BJ (cell line): ENCODE data around the gene CHCT1. TPM values are rescaled to one million over a fixed set of nuclear protein-coding genes. Genes with fewer than 3 reads are reported as not detected.

Experiments used
- CTCF ChIA-PET: fragments of 350-600 bp; formaldehyde crosslinking; extraction: SDS; loops from one replicate; lab custom pipeline; 2021; ENCODE audit warnings: antibody characterized with exemption, inconsistent platforms; lab: Yijun Ruan, JAX
- POLR2A ChIA-PET: fragments of 300-600 bp; sonication (Branson Sonifier 250); formaldehyde crosslinking; extraction: SDS; loops from one replicate; lab custom pipeline; 2021; ENCODE audit warnings: antibody characterized with exemption; lab: Charles Lee
- DNase-seq: peaks from one replicate; pipeline ENCODE4 v3.0.0-alpha.2; 2011; ENCODE audit warnings: low read depth
- H3K27me3 ChIP-seq: 2 replicates; pipeline ENCODE4 v1.6.0; 2011; ENCODE audit warnings: low read length; ENCODE audit not compliant: control insufficient read depth, insufficient read depth
- H3K36me3 ChIP-seq: 2 replicates; pipeline ENCODE4 v1.5.1; 2011; ENCODE audit warnings: low read length; ENCODE audit not compliant: control insufficient read depth, insufficient read depth
- H3K4me3 ChIP-seq: 2 replicates; pipeline ENCODE4 v1.5.1; 2011; ENCODE audit warnings: low read depth, mild to moderate bottlenecking, control low read depth, low read length
- polyA plus RNA-seq: library from polyadenylated mRNA; depleted of rRNA; stranded (reverse); fragments of >200 nt; gene quantifications from 2 replicates; pipeline ENCODE4 v1.2.3, GENCODE V29; 2011
- TF ChIP-seq, protein P1 (sequence below): IDR thresholded peaks from 2 replicates; pipeline ENCODE4 v1.5.1; 2011; ENCODE audit warnings: low read depth, mild to moderate bottlenecking, control low read depth, inconsistent platforms, low read length, moderate library complexity; ENCODE audit not compliant: insufficient read depth

Gene CHCT1
- polyA plus RNA-seq, 1 experiment = not detected

DNA sequence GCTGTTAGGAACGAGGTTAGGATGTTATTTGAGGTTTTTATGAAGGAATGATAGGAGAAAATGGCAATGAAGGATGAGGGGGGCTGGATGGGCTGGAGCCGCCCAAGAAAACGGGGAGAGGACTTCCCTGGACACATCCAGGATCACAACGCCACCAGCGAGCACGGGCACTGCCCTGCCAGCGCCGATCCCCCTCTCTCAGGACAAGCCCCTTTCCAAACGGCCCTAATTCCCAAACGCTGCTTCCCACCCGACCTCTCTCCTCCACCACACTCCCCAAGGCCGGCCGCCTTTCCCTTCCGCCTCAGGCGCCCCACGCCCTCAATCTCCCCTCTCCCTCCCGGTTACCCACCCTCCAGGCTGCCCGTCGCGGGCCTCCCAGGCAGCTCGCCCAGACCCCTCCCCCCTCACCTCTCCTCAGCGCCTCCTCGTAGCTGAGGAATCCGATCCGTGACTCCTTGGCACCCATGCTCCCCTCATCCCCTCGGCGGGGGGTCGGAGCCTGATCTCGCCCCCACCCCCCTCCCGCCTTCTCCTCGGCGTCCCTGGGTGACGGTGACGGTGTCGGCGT is 30.7 kb upstream of the CHCT1 start:
- no peak for DNase-seq
- TF ChIP-seq, protein P1, sequence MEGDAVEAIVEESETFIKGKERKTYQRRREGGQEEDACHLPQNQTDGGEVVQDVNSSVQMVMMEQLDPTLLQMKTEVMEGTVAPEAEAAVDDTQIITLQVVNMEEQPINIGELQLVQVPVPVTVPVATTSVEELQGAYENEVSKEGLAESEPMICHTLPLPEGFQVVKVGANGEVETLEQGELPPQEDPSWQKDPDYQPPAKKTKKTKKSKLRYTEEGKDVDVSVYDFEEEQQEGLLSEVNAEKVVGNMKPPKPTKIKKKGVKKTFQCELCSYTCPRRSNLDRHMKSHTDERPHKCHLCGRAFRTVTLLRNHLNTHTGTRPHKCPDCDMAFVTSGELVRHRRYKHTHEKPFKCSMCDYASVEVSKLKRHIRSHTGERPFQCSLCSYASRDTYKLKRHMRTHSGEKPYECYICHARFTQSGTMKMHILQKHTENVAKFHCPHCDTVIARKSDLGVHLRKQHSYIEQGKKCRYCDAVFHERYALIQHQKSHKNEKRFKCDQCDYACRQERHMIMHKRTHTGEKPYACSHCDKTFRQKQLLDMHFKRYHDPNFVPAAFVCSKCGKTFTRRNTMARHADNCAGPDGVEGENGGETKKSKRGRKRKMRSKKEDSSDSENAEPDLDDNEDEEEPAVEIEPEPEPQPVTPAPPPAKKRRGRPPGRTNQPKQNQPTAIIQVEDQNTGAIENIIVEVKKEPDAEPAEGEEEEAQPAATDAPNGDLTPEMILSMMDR = no peak
- POLR2A ChIA-PET = interaction anchor here (0.5 to 0.6 kb wide), 2 partner anchors 19 to 135 kb away, joined by 4 to 8 read pairs; no protein-coding TSS in a partner anchor
- peak overlapping the region; percentile 82 for H3K4me3 ChIP-seq
- CTCF ChIA-PET = interaction anchor here (0.6 to 1.7 kb wide), 6 partner anchors 8 to 161 kb away, joined by 3 to 6 read pairs (median 4); no protein-coding TSS in a partner anchor
- no peaks in the 10 kb centered on the region for H3K27me3 ChIP-seq
- no peaks in the 10 kb centered on the region for H3K36me3 ChIP-seq

DNA sequence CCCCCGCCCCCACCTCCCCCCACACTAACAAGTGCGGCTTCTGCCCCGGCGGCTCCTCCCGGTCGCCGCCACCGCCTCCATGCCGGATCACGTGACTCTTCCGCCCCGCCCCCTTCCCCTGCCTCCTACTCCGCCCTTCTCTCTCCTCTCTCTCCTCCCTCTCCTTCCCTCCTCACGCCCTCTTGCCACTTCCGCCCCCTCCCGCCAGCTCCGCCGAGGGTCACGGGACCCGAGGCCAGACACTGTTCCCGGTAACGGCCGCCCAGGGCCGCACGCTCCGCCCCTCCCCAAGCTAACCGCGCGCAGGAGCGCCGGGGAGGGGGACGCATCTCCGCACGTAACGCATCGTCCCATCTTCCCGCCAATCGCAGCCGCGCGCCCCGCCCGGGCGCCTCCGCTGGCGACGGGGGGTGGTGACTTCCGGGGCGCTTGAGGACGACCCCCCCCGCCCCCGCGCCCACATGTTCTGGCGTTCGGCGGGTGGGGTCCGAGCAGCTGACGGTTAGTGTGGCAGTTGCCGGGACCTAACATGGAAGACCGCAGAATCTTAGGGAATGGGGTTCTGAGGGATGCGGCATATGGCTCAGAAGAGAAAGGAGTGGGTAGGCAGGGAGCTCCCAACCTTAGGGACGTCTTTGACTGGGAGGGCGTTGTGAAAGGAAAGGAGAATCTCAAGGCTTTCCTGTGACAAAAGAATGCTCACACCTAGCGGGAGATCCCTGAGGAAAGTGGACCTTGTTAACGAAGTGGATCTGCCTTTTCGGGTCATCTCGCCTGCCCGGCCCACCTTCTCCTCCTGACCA is 30.0 kb upstream of the CHCT1 start, which contains the start of gene USP32:
Gene USP32, minus strand, starts transcription at position 92 of the 803 bp plus-strand sequence. CDS start 194 bp downstream, outside the sequence.
- Histone ChIP-seq H3K27me3 (no peaks in the 10 kb centered on the region), H3K4me3 (peak within 1 kb of the TSS; percentile 82), H3K36me3 (no peaks in the 10 kb centered on the region)
- DNase-seq = peak; percentile 92
- TF ChIP-seq, protein P1 = peak; percentile 27; the same call in 1 of the 2 replicates
- ChIA-PET CTCF (interaction anchor here (0.5 to 1.7 kb wide), 7 partner anchors 8 to 195 kb away, joined by 3 to 6 read pairs (median 4); no protein-coding TSS in a partner anchor), POLR2A (interaction anchor here (0.5 to 0.6 kb wide), 2 partner anchors 18 to 136 kb away, joined by 4 to 8 read pairs; no protein-coding TSS in a partner anchor)

DNA sequence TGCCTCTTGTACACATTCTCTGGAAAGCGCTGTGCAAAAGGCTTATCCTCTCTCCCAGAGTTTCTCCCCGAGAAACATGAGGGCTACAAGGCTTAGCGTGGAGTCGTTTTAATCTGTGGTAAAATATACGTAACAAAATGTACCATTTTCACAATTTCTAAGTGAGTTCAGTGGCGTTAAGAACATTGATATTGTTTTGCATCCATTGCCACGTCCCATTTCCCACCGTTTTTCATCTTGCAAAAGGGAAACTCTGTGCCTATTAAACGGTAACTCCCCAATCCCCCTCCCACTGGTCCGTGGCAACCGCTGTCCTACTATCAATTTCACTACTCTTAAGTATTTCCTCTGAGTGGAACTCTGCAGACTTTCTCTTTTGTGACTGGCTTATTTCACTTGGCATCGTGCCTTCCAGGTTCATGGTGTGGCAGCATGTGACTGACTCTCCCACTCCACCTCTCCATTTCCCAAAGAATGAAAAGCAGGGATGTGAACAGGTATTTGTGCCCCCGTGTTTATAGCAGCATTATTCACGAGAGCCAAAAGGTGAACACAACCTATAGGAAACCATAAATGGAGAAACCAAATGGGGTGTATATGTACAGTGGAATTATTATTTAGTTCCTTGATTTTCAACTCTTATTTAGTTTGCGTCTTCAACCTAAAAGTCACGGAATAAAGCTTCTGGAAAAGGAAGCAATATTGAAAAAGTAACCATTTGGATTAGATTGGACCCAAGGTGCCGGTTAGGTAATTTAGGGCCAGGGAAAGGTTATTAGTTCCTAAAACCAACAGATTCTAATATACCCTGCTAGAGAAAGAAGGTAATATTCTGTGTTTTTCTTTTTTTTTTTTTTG is 29.2 kb upstream of the CHCT1 start:
- Histone ChIP-seq H3K36me3 (no peaks in the 10 kb centered on the region), H3K4me3 (peak overlapping the region; percentile 82), H3K27me3 (no peaks in the 10 kb centered on the region)
- ChIA-PET POLR2A (no interaction called here), CTCF (interaction anchor here (1.0 to 1.7 kb wide), 3 partner anchors 8 to 163 kb away, joined by 3 to 6 read pairs (median 4); no protein-coding TSS in a partner anchor)
- DNase-seq = no peak
- TF ChIP-seq, protein P1 = no peak

DNA sequence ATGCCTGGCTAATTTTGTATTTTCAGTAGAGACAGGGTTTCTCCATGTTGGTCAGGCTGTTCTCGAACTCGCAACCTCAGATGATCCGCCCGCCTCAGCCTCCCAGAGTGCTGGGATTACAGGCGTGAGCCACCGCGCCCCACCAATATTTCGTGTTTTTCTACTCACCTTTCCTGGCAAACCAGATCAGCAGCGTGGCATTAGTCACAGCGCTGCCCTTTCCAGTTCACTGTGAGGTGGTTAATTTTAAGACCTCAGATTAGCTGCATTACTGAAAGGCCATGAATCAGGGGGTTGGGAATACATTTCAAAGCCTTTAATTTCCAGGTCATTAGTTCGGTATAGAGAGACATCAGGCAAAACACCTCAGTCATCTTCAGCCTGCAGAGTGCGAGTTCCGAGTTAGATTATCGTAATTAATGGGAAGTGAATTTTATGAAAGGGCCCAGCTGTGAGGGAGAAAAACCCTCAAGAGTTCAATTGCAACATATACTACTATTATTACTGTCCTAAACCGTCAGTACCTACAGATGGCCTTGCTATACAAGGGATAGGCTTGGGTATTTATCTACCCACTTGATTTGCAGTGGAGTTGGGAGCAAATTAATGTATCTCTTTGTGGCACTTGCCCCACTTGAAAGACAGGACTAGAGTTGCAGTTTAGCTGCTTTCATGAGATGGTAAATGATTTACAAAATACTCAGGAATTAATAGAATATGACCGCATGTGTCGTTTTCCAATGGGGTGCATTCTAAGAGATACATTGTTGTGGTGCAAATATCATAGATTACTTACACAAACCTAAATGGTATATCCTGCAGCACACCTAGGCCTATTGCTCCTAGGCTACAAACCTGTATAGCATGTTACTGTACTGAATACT is 28.2 kb upstream of the CHCT1 start:
- ChIA-PET POLR2A (no interaction called here), CTCF (no interaction called here)
- TF ChIP-seq, protein P1 = no peak
- no peak overlapping the region for H3K4me3 ChIP-seq
- no peaks in the 10 kb centered on the region for H3K27me3 ChIP-seq
- no peak for DNase-seq
- H3K36me3 ChIP-seq = no peaks in the 10 kb centered on the region
